MM.1S (cell line): ENCODE data around the gene ADAMTS2.

Experiments used
- DNase-seq: peaks from one replicate; pipeline ENCODE4 v3.0.0-alpha.2; 2015
- H2AFZ ChIP-seq: fragments of 300-600 bp; sonication (generic); 2 replicates; pipeline ENCODE4 v1.6.0; 2016; ENCODE audit warnings: antibody characterized with exemption, low read length
- H3F3A ChIP-seq: fragments of 300-600 bp; sonication (generic); 2 replicates; pipeline ENCODE4 v1.6.1; 2016; ENCODE audit warnings: mild to moderate bottlenecking, antibody characterized with exemption, low read length, moderate library complexity, mixed read lengths; ENCODE audit not compliant: insufficient read depth
- H3K27ac ChIP-seq: fragments of 300-600 bp; sonication (generic); 2 replicates; pipeline ENCODE4 v1.5.1; 2016; ENCODE audit warnings: mild to moderate bottlenecking, low read length
- H3K27me3 ChIP-seq: fragments of 300-600 bp; sonication (generic); replicated peaks from 2 replicates; pipeline ENCODE4 v1.6.0; 2016; ENCODE audit warnings: low read length; ENCODE audit not compliant: insufficient read depth
- H3K36me3 ChIP-seq: fragments of 300-600 bp; sonication (generic); replicated peaks from 2 replicates; pipeline ENCODE4 v1.6.1; 2016; ENCODE audit warnings: mild to moderate bottlenecking, low read length, mixed read lengths; ENCODE audit not compliant: insufficient read depth
- H3K4me1 ChIP-seq: fragments of 300-600 bp; sonication (generic); 2 replicates; pipeline ENCODE4 v1.6.1; 2016; ENCODE audit warnings: low read length, mixed read lengths
- H3K4me2 ChIP-seq: fragments of 300-600 bp; sonication (generic); 2 replicates; pipeline ENCODE4 v1.6.0; 2016; ENCODE audit warnings: low read depth, low read length
- H3K4me3 ChIP-seq: fragments of 300-600 bp; sonication (generic); 2 replicates; pipeline ENCODE4 v1.5.1; 2016; ENCODE audit warnings: low read length, mixed read lengths
- H3K79me2 ChIP-seq: fragments of 300-600 bp; sonication (generic); 2 replicates; pipeline ENCODE4 v1.6.1; 2016; ENCODE audit warnings: mixed run types, low read length, mixed read lengths
- H3K9ac ChIP-seq: fragments of 300-600 bp; sonication (generic); 2 replicates; pipeline ENCODE4 v1.6.1; 2016; ENCODE audit warnings: low read length, mixed read lengths
- H3K9me2 ChIP-seq: fragments of 300-600 bp; sonication (generic); replicated peaks from 2 replicates; pipeline ENCODE4 v1.6.1; 2016; ENCODE audit warnings: mild to moderate bottlenecking, low read length, mixed read lengths; ENCODE audit not compliant: insufficient read depth
- H3K9me3 ChIP-seq: fragments of 300-600 bp; sonication (generic); replicated peaks from 2 replicates; pipeline ENCODE4 v1.6.1; 2016; ENCODE audit warnings: mild to moderate bottlenecking, low read length, mixed read lengths; ENCODE audit not compliant: insufficient read depth
- H4K20me1 ChIP-seq: fragments of 300-600 bp; sonication (generic); 2 replicates; pipeline ENCODE4 v1.6.1; 2016; ENCODE audit warnings: mild to moderate bottlenecking, low read length, moderate library complexity, mixed read lengths; ENCODE audit not compliant: insufficient read depth
- EZH2 ChIP-seq: fragments of 300-600 bp; sonication (generic); optimal IDR thresholded peaks from 2 replicates; pipeline ENCODE3; 2017; ENCODE audit warnings: low read depth, mild to moderate bottlenecking, antibody characterized with exemption, low read length, mixed read lengths
- EZH2phosphoT487 ChIP-seq: fragments of 300-600 bp; sonication (generic); IDR thresholded peaks from 2 replicates; pipeline ENCODE4 v1.6.1; 2018; ENCODE audit warnings: antibody characterized with exemption, low read length
- TF ChIP-seq, protein P1 (sequence below): fragments of 300-600 bp; sonication (generic); IDR thresholded peaks from 2 replicates; pipeline ENCODE4 v1.5.1; 2016; ENCODE audit warnings: antibody characterized with exemption, low read length, mixed read lengths

ADAMTS2 gene

DNA sequence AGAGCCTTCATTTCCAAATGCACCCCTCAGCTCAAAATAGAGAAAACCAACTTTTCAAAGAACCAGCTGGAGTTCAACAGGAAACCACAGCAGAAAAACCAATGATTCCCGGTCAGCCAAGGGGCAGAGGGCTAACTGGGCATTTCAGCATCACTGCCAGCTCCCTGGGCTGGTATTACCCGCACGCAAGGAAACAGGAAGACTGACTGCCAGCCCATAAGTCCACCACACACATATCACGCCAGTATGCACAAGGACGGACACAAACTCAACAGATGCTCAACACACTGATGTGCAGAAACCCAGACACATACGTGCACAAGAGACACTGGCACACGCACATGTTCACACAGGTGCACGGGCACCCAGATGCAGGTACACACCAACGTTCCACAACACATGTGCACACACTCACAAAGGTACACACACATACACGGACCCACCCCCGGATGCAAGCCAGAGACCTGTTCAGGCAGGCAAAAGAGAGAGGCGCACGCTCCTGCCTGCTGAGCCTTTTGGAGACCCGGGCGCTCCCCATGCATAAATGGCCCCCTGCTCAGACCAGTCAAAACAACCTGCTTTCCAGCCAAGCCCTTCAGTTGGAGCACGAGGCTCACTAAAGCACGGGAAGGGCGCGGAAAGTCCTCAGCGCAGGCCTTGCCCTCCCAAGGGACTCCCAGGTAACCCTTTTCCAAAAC lies 2.1 kb downstream of the ADAMTS2 start:
- TF ChIP-seq, protein P1, sequence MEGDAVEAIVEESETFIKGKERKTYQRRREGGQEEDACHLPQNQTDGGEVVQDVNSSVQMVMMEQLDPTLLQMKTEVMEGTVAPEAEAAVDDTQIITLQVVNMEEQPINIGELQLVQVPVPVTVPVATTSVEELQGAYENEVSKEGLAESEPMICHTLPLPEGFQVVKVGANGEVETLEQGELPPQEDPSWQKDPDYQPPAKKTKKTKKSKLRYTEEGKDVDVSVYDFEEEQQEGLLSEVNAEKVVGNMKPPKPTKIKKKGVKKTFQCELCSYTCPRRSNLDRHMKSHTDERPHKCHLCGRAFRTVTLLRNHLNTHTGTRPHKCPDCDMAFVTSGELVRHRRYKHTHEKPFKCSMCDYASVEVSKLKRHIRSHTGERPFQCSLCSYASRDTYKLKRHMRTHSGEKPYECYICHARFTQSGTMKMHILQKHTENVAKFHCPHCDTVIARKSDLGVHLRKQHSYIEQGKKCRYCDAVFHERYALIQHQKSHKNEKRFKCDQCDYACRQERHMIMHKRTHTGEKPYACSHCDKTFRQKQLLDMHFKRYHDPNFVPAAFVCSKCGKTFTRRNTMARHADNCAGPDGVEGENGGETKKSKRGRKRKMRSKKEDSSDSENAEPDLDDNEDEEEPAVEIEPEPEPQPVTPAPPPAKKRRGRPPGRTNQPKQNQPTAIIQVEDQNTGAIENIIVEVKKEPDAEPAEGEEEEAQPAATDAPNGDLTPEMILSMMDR = no peak
- TF ChIP-seq EZH2phosphoT487 = no peak
- no peak for TF ChIP-seq EZH2
- Histone ChIP-seq H3K9me3 (no peaks in the 10 kb centered on the region), H4K20me1 (no peaks in the 10 kb centered on the region), H3K79me2 (no peaks in the 10 kb centered on the region), H3K4me1 (no peaks in the 10 kb centered on the region), H3F3A (no peaks in the 10 kb centered on the region), H3K9me2 (no peaks in the 10 kb centered on the region), H3K27ac (no peak overlapping the region), H3K9ac (no peak overlapping the region), H3K36me3 (no peaks in the 10 kb centered on the region), H3K27me3 (peaks cover 14% of the 10 kb centered on the region), H2AFZ (no peak overlapping the region), H3K4me2 (no peak overlapping the region), H3K4me3 (no peak overlapping the region)
- DNase-seq = no peak

DNA sequence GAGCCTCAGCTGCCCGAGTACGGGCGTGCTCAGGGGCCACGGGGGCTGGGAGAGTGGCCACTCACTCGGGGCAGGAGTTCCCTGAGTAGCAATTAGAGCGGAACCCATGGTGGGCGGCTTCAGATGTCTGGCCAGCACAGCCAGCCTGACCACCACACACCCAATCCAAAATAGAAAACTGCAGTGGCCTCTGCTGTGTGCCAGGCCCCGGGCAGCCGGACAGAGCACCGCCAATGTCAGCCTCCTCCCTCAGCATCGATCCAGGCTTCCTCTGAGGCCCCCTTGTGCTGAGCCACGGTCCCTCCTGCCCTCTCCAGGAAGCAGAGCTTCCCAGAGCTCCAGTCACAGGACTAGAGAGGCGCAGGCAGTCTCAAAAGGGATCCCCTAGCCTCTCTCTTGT lies 2.7 kb downstream of the ADAMTS2 start:
- no peak for TF ChIP-seq EZH2
- no peak for TF ChIP-seq EZH2phosphoT487
- TF ChIP-seq, protein P1 = no peak
- H3F3A ChIP-seq = no peaks in the 10 kb centered on the region
- H3K27me3 ChIP-seq = peaks cover 14% of the 10 kb centered on the region
- H3K4me2 ChIP-seq = no peak overlapping the region
- no peak overlapping the region for H3K4me3 ChIP-seq
- no peak overlapping the region for H2AFZ ChIP-seq
- H4K20me1 ChIP-seq = no peaks in the 10 kb centered on the region
- H3K79me2 ChIP-seq = no peaks in the 10 kb centered on the region
- no peaks in the 10 kb centered on the region for H3K9me3 ChIP-seq
- no peak overlapping the region for H3K9ac ChIP-seq
- H3K27ac ChIP-seq = no peak overlapping the region
- no peaks in the 10 kb centered on the region for H3K36me3 ChIP-seq
- DNase-seq = no peak
- no peaks in the 10 kb centered on the region for H3K4me1 ChIP-seq
- no peaks in the 10 kb centered on the region for H3K9me2 ChIP-seq

DNA sequence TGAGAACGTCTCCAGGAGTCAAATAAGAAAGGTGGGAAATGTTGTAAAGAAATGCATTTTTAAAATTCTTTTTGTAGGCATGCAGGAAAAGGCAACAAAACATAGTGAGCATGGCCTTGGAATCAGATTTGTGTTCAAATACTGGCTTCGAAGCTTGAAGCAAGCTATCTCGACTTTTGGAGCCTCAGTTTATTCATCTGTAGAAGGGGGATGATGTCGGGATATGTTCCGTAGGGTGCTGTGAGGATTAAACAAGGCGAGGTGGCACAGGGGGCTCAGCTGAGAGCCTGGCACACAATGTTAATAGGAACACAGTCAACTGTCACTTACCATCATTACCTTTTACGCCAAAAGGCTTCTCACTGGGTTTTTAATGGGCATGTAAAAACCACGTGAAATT lies 4.8 kb downstream of the ADAMTS2 start:
- TF ChIP-seq EZH2phosphoT487 = no peak
- TF ChIP-seq EZH2 = no peak
- TF ChIP-seq, protein P1 = no peak
- Histone ChIP-seq H3K4me3 (no peak overlapping the region), H3K79me2 (no peaks in the 10 kb centered on the region), H3K36me3 (no peaks in the 10 kb centered on the region), H3K9me3 (no peaks in the 10 kb centered on the region), H3K9me2 (no peaks in the 10 kb centered on the region), H2AFZ (no peak overlapping the region), H3K4me2 (no peak overlapping the region), H4K20me1 (no peaks in the 10 kb centered on the region), H3F3A (no peaks in the 10 kb centered on the region), H3K4me1 (no peaks in the 10 kb centered on the region), H3K27me3 (peaks cover 25% of the 10 kb centered on the region), H3K27ac (no peak overlapping the region), H3K9ac (no peak overlapping the region)
- no peak for DNase-seq
